Measurements from ENCODE around the gene ANAPC10. TPM values are rescaled to one million over a fixed set of nuclear protein-coding genes. Genes with fewer than 3 reads are reported as not detected.

ANAPC10 gene
- total and polyA plus RNA-seq, 2 experiments from 2014 or later = 34.4 to 59.2 TPM

DNA sequence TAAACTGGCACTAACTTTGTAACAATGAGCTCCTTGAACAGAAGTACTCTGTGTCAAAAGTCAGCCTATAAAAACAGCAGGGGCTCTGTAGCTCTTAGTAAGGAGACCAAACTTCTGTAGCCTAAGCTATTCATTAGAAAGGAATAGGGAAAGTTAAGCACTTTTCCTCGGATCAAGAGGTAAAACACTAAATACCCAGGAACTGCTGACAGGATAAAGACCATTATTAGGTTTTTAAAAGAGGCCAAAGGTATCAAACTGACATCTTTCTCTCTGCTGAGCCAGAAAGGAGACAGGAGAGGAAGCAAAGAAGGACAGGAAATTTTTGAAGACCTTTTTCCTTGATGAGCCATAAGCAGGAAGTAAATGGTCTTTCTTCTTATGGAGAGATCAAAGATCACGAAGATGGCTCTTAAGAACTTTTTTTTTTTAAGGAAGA is 31.9 kb downstream of the ANAPC10 start (continued):
- TF ChIP-seq ZNF462 (CRISPR knock-in tag; IDR thresholded peaks at IDR 0.05) (no peak), REST (IDR thresholded peaks at IDR 0.05; ENCODE audit: unreplicated experiment) (no peak), ZNF114 (CRISPR knock-in tag; IDR thresholded peaks at IDR 0.05) (no peak)

- peaks cover 13% of the 10 kb centered on the region; the same call in 2 of the 3 replicates for H3K36me3 Mint-ChIP-seq (ENCODE audit: low read depth)
- DNase-seq (ENCODE audit: low spot score) (peak; percentile 61), ATAC-seq (no peak)
- Histone ChIP-seq H2AFZ (no peak overlapping the region), H3K4me2 (no peak overlapping the region), H3F3A (replicated peaks; ENCODE audit: low read depth) (no peaks in the 10 kb centered on the region), H3K27me3 (ENCODE audit: insufficient read depth) (no peaks in the 10 kb centered on the region), H3K36me3 (ENCODE audit: insufficient read depth) (no peaks in the 10 kb centered on the region), H3K4me1 (ENCODE audit: insufficient read depth) (peaks cover 22% of the 10 kb centered on the region), H4K20me1 (replicated peaks; ENCODE audit: insufficient read depth) (peaks cover 4% of the 10 kb centered on the region; the same call in 1 of the 2 replicates), H3K4me3 (no peak overlapping the region), H3K9me2 (ENCODE audit: insufficient read depth) (no peaks in the 10 kb centered on the region), H3K79me2 (replicated peaks; ENCODE audit: insufficient read depth) (no peaks in the 10 kb centered on the region), H3K27ac (ENCODE audit: low read depth) (no peak overlapping the region)
- no peak overlapping the region for H3K4me3 Mint-ChIP-seq
- H3K4me1 Mint-ChIP-seq = peaks cover 25% of the 10 kb centered on the region
- H3K27ac Mint-ChIP-seq = no peak overlapping the region
- no peaks in the 10 kb centered on the region for H3K27me3 Mint-ChIP-seq (ENCODE audit: insufficient read depth, low read depth, poor library complexity)
- H3K9me3 Mint-ChIP-seq = no peaks in the 10 kb centered on the region
- TF ChIP-seq EZH2phosphoT487 (IDR thresholded peaks at IDR 0.05; ENCODE audit: unreplicated experiment) (no peak), CTCF (conservative IDR thresholded peaks at IDR 0.05; ENCODE audit: low read depth in 2 of 2) (peak in 1 of 2 experiments; percentile 70; a peak in 3 of 4 replicates), EZH2 (IDR thresholded peaks at IDR 0.05; ENCODE audit: low read depth, unreplicated experiment) (no peak), ZNF331 (CRISPR knock-in tag; IDR thresholded peaks at IDR 0.05; ENCODE audit: low read depth) (no peak), ZNF114 (CRISPR knock-in tag; IDR thresholded peaks at IDR 0.05) (no peak), STAT1 (IDR thresholded peaks at IDR 0.05; ENCODE audit: unreplicated experiment) (no peak), REST (IDR thresholded peaks at IDR 0.05; ENCODE audit: unreplicated experiment) (no peak)
Observed at GRCh38 chr4:145061318-145061920, 36.6 kb downstream of the ANAPC10 start.

Measured in GM23338 (cell line).